ENCODE data around the gene NELFB.
A peak's percentile ranks its signal among the peaks of the same experiment; 100 is the strongest.
"Not testable (repeated sequence)": the region's sequence is repeated elsewhere in the genome, so short reads cannot be mapped to it uniquely, and the experiment has no call there.

NELFB gene

DNA sequence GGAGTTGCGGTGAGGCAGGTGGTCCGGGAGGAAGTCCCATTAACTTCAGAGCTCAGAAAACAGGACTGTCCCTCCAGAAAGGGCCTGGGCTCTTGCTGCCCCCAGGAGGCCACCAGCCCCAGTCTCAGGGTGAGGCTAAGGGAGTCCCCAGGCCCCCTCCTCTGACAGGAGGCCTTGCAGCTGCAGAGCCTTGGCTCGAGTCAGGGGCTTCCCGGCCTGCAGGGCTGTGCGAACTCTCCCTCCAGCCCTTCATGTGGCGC, 7.3 kb upstream of the NELFB start:
- peaks cover 4% of the 10 kb centered on the region for H3K27me3 ChIP-seq (ENCODE audit: control insufficient read depth, insufficient read depth, low read length)
- no peak overlapping the region for H3K27ac ChIP-seq (ENCODE audit: low read length)
- no peaks in the 10 kb centered on the region for H3K9me3 ChIP-seq (ENCODE audit: control insufficient read depth, low read depth, low read length)
- H3K4me3 ChIP-seq (ENCODE audit: low read length) = no peak overlapping the region
- peaks cover 9% of the 10 kb centered on the region for H3K36me3 ChIP-seq (ENCODE audit: control insufficient read depth, low read depth, low read length)
- peaks cover 6% of the 10 kb centered on the region for H3K4me1 ChIP-seq (ENCODE audit: control insufficient read depth, low read depth, low read length)
- no peak overlapping the region for H3K9ac ChIP-seq (ENCODE audit: low read length)

DNA sequence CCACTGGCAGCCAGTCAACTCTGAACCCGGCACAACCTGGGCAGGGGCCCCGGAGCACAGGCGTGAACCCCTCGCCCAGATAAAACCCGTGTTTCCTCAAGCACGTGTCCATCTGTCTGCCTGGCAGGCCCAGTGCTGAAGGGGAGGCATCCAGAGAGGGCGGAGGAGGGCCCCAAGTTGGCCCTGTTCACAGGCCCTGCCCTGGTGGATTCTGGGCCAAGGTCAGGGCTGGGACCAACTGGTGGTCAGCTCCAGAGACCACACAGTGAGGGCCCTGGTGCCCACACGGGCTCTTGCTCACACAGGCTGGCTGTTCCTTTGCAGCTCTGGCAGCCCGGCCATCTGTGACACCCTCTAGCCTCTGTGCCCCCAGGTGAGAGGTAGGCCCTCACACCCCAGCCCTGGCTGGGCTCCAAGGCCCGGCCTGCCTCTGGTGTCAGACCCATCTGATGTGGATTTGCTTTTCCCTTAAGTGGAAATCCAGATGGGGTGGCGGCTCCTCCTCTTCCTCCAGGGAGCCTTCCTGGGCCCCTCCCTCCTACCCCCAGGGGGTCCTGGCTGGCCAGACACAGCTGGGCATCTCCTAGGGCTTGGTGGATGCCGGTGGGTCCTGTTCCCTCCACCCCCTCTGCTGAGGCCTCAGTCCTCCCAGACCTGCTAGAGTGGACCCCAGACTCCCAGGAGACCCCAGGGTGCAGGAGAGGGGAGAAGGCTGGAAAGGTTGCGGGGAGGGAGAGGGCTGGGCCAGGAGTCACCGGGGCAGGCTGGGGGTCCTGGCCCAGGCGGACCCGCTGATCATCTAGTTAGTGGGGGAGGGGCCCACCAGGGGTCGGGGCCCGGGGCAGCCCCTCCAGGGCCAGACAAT, 4.6 kb upstream of the NELFB start:
- Histone ChIP-seq H3K27me3 (ENCODE audit: control insufficient read depth, insufficient read depth, low read length) (peaks cover 18% of the 10 kb centered on the region), H3K4me3 (ENCODE audit: low read length) (no peak overlapping the region), H3K9me3 (ENCODE audit: control insufficient read depth, low read depth, low read length) (no peaks in the 10 kb centered on the region), H3K4me1 (ENCODE audit: control insufficient read depth, low read depth, low read length) (peaks cover 6% of the 10 kb centered on the region), H3K9ac (ENCODE audit: low read length) (no peak overlapping the region), H3K27ac (ENCODE audit: low read length) (no peak overlapping the region), H3K36me3 (ENCODE audit: control insufficient read depth, low read depth, low read length) (no peaks in the 10 kb centered on the region)

DNA sequence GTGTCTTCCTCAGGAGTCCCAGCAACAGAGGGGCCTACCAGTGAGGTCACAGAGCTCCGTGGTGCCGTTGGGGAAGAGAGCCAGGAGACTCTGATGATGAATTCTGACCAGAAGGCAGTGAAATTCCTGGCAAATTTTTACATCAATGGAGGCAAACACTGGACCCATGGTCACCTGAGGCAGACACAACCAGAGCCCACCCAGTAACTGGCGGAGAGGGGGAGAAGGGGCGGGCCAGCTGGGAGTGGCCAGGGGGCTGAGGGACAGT, 4.0 kb upstream of the NELFB start, which contains the start of gene STPG3:
Gene STPG3 (plus strand): TSS at position 93 of the 268 bp plus-strand sequence. CDS start 1 bp downstream, at position 94.
- Histone ChIP-seq H3K36me3 (ENCODE audit: control insufficient read depth, low read depth, low read length) (no peaks in the 10 kb centered on the region), H3K4me3 (ENCODE audit: low read length) (no peak within 1 kb of the TSS), H3K9ac (ENCODE audit: low read length) (no peak within 1 kb of the TSS), H3K27ac (ENCODE audit: low read length) (no peak within 1 kb of the TSS), H3K27me3 (ENCODE audit: control insufficient read depth, insufficient read depth, low read length) (peaks cover 18% of the 10 kb centered on the region), H3K4me1 (ENCODE audit: control insufficient read depth, low read depth, low read length) (peaks cover 6% of the 10 kb centered on the region), H3K9me3 (ENCODE audit: control insufficient read depth, low read depth, low read length) (no peaks in the 10 kb centered on the region)

DNA sequence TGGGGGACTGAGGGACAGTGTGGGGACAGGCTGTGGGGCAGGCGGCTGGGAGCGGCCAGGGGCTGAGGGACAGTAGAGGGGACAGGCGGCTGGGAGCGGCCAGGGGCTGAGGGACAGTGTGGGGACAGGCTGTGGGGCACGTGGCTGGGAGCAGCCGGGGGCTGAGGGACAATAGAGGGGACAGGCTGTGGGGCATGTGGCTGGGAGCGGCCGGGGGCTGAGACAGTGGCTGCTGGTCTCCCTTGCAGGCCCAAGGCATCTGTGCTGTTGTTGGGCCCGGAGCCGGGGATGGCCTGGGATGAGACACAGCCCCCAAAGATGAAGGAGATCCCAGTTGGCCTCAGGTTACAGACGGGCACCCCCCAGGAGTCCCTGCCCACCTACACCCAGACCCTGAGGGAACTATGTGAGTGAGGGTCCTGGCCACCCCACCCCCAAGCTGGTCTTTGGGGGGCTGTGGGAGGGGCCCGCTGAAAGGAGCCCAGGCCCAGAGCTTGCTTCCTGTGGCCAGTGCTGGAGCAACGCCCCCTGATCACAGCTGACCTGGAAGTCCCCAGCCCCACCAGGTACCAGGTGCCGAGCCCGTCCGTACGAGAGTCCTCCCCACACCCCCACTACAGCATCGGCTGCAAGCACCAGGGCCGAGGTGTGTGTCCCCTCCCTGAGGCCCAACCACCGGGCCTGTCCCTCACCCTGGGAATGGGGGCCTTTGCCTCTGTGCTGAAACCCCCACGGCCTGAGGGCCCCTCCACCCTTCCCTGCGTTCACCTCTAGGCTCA, 3.4 kb upstream of the NELFB start:
- Histone ChIP-seq H3K4me1 (ENCODE audit: control insufficient read depth, low read depth, low read length) (peaks cover 6% of the 10 kb centered on the region), H3K4me3 (ENCODE audit: low read length) (no peak overlapping the region), H3K9me3 (ENCODE audit: control insufficient read depth, low read depth, low read length) (no peaks in the 10 kb centered on the region), H3K27me3 (ENCODE audit: control insufficient read depth, insufficient read depth, low read length) (peaks cover 18% of the 10 kb centered on the region), H3K9ac (ENCODE audit: low read length) (no peak overlapping the region), H3K27ac (ENCODE audit: low read length) (no peak overlapping the region), H3K36me3 (ENCODE audit: control insufficient read depth, low read depth, low read length) (peaks cover 2% of the 10 kb centered on the region)

DNA sequence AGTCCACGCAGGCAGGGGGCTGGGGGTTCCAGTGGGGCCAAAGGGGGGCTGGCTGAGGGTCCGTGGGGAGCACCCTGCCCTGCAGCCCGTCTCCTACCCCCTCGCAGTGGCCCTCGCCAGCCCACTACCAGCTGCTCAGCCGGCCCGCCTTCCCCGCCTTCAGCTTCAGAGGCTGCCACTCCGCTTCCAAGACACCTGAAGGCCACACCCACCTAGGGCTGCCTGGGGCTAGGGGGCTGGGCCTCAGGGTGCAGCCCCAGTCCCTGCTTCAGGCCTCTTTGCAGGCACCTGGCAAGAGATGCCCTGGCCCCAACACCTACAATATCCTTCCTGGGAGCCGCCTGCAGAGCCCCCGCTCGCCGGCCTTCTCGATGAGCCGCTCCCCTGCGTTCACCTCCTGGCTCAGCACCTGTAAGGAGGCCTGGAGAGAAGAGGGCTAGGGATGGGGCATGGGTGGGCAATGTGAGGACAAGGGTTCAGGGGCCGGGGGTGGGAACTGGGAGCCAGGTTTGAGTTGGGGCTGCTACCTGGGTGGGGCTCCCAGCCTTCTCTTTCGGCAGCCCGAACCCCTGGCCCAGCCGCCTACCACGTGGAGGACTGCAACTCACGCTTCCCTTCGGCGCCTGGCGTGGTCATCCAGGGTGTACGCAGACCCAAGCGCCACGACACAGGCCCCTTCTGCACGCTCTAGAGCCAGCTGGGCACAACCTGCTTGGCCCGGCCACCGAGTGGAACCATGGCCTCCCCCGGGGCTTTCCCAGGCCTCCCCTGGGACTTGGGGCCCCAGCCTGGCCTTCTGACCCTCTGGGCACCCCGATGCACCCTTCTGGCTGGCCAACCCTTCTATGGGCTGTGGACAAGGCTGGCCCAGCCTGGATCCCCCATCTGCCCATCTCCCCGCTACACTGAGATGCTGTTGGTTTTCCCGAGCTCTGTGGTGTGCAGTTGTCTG, 2.3 kb upstream of the NELFB start:
- H3K9ac ChIP-seq (ENCODE audit: low read length) = no peak overlapping the region
- H3K27me3 ChIP-seq (ENCODE audit: control insufficient read depth, insufficient read depth, low read length) = peaks cover 18% of the 10 kb centered on the region
- H3K4me1 ChIP-seq (ENCODE audit: control insufficient read depth, low read depth, low read length) = peaks cover 6% of the 10 kb centered on the region
- no peak overlapping the region for H3K4me3 ChIP-seq (ENCODE audit: low read length)
- no peak overlapping the region for H3K27ac ChIP-seq (ENCODE audit: low read length)
- no peaks in the 10 kb centered on the region for H3K9me3 ChIP-seq (ENCODE audit: control insufficient read depth, low read depth, low read length)
- peaks cover 6% of the 10 kb centered on the region for H3K36me3 ChIP-seq (ENCODE audit: control insufficient read depth, low read depth, low read length)

DNA sequence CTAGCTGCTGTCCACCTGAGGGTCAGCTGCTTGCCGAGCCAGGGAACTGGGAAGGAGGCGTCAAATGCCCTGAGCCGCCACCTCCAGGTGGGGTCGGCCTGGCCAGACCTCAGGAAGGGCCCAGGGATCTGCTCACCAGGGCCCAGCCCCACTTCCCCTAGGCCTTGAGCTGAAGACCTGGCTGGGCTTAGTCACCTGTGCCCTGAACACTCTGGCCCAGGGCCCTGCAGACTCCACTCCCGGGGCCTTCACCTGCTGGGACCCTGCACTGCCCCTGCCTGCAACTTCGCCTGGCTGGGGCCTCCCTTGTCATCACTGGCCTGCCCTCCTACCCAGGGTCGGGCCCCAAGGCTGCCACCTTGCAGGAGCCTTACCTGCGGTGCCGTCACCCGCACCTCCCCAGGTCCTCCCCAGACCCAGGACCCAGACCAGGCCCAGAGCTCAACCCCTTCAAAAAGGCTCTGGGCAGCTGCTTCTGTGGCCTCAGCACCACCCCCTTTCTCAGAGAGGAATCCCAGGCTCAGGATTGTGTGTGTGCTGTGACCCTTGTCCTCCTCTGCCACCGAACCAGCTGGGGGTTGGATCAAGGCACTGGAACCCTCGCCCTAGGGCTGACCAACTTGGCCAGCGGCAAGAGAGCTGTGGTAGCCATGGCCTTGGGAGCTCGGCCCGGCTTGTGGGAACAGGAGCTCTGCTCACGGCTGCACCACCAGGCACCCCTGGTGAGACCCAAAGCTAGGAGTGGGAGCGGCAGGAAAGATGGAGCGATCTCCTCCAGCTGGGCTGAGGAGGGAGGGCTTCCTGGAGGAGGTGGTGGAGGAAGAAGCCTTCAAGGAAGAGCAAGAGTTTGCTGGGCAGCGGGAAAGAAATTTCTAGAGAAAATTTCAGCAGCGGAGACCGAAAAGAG, 1.2 kb upstream of the NELFB start:
- Histone ChIP-seq H3K4me3 (ENCODE audit: low read length) (peak overlapping the region; percentile 89), H3K27ac (ENCODE audit: low read length) (no peak overlapping the region), H3K27me3 (ENCODE audit: control insufficient read depth, insufficient read depth, low read length) (peaks cover 18% of the 10 kb centered on the region), H3K36me3 (ENCODE audit: control insufficient read depth, low read depth, low read length) (peaks cover 14% of the 10 kb centered on the region), H3K9ac (ENCODE audit: low read length) (no peak overlapping the region), H3K4me1 (ENCODE audit: control insufficient read depth, low read depth, low read length) (peaks cover 6% of the 10 kb centered on the region), H3K9me3 (ENCODE audit: control insufficient read depth, low read depth, low read length) (no peaks in the 10 kb centered on the region)

DNA sequence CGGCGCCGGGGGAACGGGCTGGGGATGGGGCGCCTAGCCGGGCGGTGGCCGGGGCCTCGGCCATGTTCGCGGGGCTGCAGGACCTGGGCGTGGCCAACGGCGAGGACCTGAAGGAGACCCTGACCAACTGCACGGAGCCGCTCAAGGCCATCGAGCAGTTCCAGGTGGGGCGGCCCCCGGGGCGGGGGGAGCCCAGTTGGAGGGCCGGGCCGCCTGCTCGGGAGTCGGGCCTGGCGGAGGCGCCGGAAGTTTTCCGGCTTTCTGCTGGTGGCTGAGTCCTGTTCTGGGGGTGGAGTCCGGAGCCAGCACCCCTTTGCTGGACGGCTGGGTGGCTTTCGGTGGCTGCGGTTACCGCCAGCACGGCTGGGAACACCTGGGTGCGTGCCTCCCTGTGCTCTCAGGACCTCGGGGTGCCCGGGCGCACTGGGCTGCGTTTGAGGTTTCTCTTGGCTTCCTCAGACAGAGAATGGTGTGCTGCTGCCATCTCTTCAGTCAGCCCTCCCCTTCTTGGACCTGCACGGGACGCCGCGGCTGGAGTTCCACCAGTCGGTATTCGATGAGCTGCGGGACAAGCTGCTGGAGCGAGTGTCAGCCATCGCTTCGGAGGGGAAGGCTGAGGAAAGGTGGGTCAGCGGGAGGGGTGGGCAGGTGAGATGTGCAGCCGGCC, 454 bp downstream of the NELFB start:
- H3K9ac ChIP-seq (ENCODE audit: low read length) = peak overlapping the region; percentile 52
- no peaks in the 10 kb centered on the region for H3K9me3 ChIP-seq (ENCODE audit: control insufficient read depth, low read depth, low read length)
- H3K36me3 ChIP-seq (ENCODE audit: control insufficient read depth, low read depth, low read length) = peaks cover 19% of the 10 kb centered on the region
- H3K27me3 ChIP-seq (ENCODE audit: control insufficient read depth, insufficient read depth, low read length) = peaks cover 14% of the 10 kb centered on the region
- H3K4me1 ChIP-seq (ENCODE audit: control insufficient read depth, low read depth, low read length) = peaks cover 6% of the 10 kb centered on the region
- no peak overlapping the region for H3K27ac ChIP-seq (ENCODE audit: low read length)
- peak overlapping the region; percentile 89 for H3K4me3 ChIP-seq (ENCODE audit: low read length)

DNA sequence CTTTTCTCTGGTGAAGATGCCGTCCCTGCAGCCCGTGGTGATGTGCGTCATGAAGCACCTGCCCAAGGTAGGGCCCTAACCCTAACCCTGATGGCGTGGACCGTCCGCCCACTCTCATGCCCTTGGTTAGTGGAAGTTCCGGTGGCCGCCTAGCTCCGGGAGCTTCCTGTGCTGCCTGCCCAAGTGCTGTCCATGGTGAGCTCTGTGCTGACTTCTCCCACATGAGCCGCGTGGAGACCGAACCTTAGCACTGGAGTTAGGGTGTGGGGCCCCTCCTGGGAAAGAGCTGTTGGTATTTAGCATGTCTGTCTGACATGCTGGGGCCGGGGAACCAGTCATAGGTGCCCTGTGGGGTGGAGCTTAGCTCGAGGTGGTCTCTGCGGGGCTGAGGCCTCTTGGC, 1.2 kb downstream of the NELFB start:
- Histone ChIP-seq H3K9me3 (ENCODE audit: control insufficient read depth, low read depth, low read length) (no peaks in the 10 kb centered on the region), H3K36me3 (ENCODE audit: control insufficient read depth, low read depth, low read length) (peaks cover 19% of the 10 kb centered on the region), H3K4me3 (ENCODE audit: low read length) (peak overlapping the region; percentile 89), H3K4me1 (ENCODE audit: control insufficient read depth, low read depth, low read length) (peaks cover 6% of the 10 kb centered on the region), H3K27me3 (ENCODE audit: control insufficient read depth, insufficient read depth, low read length) (peaks cover 14% of the 10 kb centered on the region), H3K27ac (ENCODE audit: low read length) (no peak overlapping the region), H3K9ac (ENCODE audit: low read length) (no peak overlapping the region)

DNA sequence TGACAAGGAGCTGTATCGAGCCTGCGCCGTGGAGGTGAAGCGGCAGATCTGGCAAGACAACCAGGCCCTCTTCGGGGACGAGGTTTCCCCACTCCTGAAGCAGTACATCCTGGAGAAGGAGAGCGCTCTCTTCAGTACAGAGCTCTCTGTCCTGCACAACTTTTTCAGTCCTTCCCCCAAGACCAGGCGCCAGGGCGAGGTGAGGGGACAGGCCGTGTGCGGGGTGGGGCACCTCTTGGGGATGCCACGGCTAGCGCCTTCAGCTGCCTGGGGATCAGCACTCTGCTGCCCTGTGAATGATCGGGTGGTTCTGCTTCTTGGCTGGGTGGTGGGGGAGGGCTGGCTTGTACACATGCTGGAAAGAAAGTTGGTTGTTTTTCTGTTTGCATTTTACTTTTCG, 1.7 kb downstream of the NELFB start:
- no peak overlapping the region for H3K27ac ChIP-seq (ENCODE audit: low read length)
- H3K4me1 ChIP-seq (ENCODE audit: control insufficient read depth, low read depth, low read length) = peaks cover 6% of the 10 kb centered on the region

DNA sequence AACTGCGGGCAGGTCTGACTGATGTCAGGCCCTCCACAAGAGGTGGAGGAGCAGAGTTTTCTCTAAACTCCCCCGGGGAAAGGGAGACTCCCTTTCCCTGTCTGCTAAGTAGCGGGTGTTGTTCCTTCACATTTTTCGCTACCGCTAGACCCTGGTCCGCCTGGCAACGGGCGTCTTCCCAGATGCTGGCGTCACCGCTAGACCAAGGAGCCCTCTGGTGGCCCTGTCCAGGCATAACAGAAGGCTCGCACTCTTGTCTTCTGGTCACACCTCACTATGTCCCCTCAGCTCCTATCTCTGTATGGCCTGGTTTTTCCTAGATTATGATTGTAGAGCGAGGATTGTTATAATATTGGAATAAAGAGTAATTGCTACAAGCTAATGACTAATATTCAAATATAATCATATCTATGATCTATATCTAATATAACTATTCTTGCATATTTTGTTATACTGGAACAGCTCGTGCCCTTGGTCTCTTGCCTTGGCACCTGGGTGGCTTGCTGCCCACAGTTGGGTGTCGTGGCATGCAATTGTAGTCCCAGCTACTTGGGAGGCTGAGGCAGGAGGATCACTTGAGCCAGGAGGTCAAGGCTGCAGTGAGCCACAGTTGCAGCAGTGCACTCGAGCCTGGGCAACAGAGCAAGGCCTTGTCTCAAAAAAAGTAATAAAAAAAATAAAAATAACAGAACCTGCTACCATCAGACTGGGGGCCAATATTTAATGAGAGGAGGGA, 7.2 kb downstream of the NELFB start:
- not testable (repeated sequence) for H3K4me1 ChIP-seq (ENCODE audit: control insufficient read depth, low read depth, low read length); H3K9me3 ChIP-seq (ENCODE audit: control insufficient read depth, low read depth, low read length); H3K4me3 ChIP-seq (ENCODE audit: low read length); H3K27me3 ChIP-seq (ENCODE audit: control insufficient read depth, insufficient read depth, low read length); H3K27ac ChIP-seq (ENCODE audit: low read length); H3K9ac ChIP-seq (ENCODE audit: low read length)
- peaks cover 32% of the 10 kb centered on the region for H3K36me3 ChIP-seq (ENCODE audit: control insufficient read depth, low read depth, low read length)

More for the DNA sequence above, 1.7 kb downstream of the NELFB start:
- peaks cover 14% of the 10 kb centered on the region for H3K27me3 ChIP-seq (ENCODE audit: control insufficient read depth, insufficient read depth, low read length)
- H3K9ac ChIP-seq (ENCODE audit: low read length) = no peak overlapping the region
- no peaks in the 10 kb centered on the region for H3K9me3 ChIP-seq (ENCODE audit: control insufficient read depth, low read depth, low read length)
- H3K4me3 ChIP-seq (ENCODE audit: low read length) = no peak overlapping the region
- peaks cover 19% of the 10 kb centered on the region for H3K36me3 ChIP-seq (ENCODE audit: control insufficient read depth, low read depth, low read length)
